HG03025 (cell line): ENCODE measurements around the gene DNAJB13.

Experiments
- ATAC-seq: cut with Tn5 transposase; IDR thresholded peaks from one replicate; pipeline ENCODE4 v1.9.1; 2021; ENCODE audit warnings: mild to moderate bottlenecking, moderate library complexity; ENCODE audit not compliant: unreplicated experiment, low FRiP score

The DNAJB13 gene

DNA sequence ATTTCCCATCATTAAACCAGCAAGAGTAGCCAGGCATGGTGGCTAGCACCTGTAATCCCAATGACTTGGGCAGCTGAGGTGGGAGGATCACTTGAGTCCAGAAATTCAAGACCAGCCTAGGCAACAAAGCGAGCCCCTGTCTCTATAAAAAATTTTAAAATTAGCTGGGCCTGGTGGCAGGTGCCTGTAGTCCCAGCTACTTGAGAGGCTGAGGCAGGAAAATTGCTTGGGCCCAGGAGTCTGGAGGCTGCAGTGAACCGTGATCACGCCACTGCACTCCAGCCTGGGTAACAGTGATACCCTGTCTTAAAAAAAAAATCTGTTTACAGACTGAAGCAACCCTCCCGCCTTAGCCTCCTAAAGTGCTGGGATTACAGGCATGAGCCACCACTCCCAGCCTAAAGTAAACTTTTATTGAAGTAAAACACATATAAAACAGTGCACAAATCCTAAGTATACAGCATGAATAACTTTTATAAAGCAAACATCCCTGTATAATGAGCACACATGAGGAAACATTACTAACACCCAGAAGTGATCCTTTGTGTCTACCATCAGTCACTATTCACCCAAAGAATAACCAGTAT is 45.4 kb downstream of the DNAJB13 start:
- no peak for ATAC-seq

DNA sequence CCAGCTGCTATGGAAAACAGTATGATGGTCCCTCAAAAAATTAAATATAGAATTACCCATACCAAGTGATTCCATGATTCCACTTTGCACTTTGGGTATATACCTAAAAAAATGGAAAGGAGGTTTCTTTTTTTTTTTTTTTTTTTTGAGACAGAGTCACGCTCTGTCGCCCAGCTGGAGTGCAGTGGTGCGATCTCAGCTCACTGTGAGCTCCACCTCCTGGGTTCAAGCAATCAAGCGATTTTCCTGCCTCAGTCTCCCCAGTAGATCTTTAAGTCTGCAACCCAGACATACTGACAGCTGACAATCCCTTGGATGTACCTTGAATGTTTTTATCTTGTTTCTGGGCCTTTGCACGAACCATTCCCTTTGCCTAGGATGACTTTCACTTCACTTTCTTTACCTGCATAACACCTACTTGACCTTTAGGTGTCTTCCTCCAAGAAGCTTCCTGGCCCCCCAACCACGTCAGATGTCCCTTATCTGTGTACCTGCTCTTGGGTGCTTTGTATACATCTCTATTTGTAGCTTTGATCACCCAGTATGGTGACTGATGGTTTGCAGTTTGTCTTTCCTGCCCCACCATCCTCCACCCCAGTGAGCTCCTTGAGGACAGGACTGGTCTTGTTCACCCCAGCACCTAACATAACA is 46.4 kb downstream of the DNAJB13 start:
- no peak for ATAC-seq

DNA sequence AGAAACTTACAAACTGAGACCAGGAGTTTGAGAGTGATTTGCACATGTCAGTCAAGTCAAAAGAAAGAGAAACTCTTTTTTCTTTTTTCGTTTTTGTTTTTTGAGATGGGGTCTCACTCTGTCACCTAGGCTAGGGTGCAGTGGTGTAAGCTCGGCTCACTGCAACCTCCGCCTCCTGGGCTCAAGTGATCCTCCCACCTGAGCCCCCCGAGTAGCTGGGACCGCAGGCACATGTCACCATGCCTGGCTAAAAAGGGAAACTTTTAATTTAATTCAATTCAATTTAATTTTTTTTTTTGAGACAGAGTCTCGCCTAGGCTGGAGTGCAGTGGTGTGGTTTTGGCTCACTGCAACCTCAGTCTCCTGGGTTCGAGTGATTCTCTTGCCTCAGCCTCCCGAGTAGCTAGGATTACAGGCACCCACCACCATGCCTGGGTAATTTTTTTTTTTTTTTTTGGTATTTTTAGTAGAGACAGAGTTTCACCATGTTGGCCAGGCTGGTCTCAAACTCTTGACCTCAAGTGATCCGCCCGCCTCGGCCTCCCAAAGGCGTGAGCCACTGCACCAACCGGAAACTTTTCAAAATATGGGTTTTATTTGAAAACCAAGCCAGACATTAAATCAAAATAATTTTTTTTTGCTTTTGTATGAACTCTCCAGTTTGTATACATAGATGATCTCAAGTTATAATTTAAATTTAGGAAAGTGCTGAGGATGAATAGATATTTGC is 48.2 kb downstream of the DNAJB13 start:
- ATAC-seq, result no peak

DNA sequence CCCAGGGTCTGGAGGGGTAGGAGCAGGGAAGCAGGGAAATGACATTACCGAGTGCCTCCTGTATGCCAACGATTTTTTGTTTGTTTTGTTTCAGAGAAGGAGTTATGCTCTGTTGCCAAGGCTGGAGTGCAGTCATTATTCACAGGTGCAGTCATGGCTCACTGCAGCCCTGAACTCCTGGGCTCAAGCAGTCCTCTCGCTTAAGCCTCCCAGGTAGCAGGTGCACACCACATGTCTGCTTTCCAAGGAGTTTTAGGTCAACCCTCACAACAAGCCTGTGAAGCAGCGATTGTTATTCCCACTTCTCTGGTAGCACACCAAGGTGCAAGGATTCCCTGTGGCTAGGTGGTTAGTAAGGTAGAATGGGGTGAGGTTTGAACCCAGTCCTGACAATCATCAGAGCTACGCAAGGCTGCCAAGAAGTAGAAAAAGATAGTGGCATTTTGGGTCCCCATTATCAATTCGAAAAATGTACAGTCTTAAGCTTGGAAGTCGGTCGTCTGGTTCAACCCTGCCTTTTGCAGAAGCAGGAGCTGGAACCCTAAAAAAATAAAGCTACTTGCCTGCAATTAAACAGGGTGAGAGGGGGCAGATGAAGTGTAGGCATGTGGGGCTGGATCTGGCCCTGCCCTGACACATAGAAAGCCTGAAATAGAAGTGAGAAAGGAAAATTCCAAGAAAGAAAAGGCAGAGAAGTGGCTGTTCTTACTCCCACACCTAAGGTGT is 48.9 kb downstream of the DNAJB13 start:
- no peak for ATAC-seq

- ATAC-seq, result no peak
These were observed 49.7 kb downstream of the DNAJB13 start for GRCh38 chr11:74000307-74001133.

DNA sequence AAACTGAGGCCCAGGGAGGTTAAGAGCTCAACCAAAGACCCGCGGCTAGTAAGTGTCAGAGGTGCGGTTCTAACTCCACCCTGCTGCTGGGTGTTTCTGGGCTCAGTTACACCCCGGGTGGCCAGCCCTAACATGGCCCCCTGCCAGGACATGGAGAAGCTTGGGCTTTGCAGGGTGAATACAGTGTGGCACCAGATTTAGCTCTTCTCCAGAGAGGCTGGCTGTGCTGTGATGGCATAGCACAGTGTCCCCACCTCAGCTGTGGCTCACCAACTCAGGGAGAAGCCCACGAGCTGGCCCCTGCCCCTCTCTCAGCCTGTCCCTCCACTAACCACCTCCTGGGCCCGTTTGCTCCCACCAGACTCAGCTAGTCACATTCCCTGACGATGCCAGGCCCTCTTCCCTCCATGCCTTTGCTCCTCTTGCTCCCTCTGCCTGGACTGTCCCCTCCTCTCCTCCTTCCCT is 51.0 kb downstream of the DNAJB13 start:
- no peak for ATAC-seq

GRCh38 chr11:74002832-74003231 is 52.0 kb downstream of the DNAJB13 start:
- no peak for ATAC-seq

- ATAC-seq, result no peak
These were observed 53.3 kb downstream of the DNAJB13 start for GRCh38 chr11:74004046-74004695.

GRCh38 chr11:74004759-74005615 is 54.2 kb downstream of the DNAJB13 start:
- ATAC-seq, result no peak

GRCh38 chr11:74005721-74006517 is 55.1 kb downstream of the DNAJB13 start:
- no peak for ATAC-seq

GRCh38 chr11:74006743-74007304 is 56.0 kb downstream of the DNAJB13 start:
- no peak for ATAC-seq

DNA sequence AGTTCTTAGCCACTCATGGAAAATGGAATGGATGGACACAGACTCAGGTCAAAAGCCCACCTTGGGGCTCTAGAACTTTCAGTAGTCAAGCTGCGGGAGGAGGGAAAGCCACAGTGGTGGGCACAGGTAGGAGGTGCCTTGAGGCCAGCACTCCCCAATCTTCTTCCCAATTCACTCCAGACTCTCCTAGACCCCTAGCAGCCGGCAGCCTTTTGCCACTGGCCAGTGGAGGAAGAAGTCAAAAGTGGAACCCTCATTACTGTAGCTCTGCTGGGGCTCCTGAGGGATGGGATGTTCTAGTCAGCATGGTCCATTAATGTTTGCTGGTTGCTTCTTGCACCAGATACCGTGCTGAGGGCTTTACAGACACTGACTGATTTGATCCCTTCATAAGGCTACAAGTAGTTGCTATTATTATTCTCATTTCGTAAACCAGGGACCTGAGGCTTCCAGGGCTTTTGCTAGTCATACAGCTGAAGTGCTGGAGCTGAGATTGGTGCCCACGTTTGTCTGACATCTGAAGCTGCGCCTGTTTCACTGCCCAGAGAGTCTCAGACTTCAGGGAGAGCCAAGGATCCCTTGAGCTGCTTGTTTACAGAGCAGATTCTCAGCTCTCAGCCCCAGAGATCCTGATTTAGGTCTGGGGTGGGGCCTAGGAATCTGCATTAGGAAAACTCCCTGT is 57.0 kb downstream of the DNAJB13 start:
- ATAC-seq, result no peak

DNA sequence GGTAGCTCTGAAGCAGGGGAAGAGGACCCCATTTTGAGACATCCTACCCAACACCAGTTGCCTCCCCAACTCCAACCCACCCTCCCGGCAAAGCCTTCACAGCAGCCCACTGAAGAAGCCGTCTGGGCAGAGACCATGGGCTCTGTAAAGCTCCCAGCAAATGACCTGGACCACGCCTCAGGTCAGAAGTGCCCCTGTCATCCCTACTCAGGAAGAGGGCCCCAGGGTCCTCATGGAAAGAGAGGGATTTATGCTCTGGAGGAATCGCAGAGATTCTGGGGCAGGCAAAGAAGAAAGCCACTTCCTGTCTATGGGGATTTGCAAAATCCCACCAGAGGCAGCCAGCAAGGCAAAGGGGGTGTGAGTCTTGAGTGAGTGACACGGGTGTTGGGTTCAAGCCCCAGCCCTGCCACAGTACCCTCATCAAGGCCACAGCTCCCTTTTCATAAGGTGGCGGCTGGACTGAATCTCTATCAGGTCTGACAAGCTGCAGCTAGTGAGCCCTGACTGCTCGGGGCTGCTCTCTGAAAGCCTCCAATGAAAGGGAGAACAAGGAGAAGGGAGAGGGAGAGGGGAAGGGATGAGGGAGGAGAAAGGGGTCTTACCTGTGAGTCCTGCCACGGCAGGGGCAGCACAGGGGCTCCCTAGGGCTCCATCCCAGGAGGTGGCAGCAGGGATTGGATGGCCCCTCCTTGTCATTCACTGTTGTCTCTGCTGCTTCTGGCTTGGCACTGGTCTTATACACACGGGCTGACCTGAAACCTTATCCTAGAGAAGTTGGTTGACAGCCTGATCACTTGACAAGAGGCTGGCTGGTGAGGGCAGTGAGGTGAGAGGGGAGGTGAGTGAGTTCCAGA is 57.8 kb downstream of the DNAJB13 start, which contains the start of gene UCP3:
UCP3 (minus strand) TSS at position 713 of the 857 bp plus-strand sequence. CDS start 2,043 bp downstream, outside the sequence.
- ATAC-seq, result no peak

GRCh38 chr11:74009230-74009547 is 58.4 kb downstream of the DNAJB13 start:
- no peak for ATAC-seq

DNA sequence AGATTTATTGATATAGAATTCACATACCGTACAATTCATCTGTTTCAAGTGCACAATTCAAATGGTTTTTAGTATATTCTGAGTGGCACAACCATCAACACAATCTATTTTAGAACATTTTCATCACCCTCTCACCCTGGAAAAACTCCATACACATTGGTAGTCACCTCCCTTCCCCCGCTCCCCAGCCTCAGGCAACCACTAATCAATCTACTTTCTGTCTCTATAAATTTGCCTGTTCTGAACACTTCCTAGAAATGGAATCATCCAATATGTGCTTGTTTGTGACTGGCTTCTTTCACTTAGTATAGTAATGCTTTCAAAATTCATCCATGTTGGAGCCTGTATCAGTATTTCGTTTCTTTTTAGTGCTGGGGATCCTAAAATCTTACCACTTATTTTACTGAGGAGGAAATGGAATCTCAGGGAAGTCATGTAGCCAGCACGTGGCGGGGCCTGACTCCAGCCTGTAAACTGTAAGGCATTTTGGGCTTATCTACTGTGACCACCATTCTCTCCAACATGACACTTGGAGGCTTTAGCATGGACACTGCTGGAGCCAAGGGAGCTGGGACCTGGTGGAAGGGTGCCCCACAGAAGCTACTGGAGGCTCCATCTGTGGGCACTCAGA is 59.0 kb downstream of the DNAJB13 start:
- no peak for ATAC-seq
